NT2/D1 (cell line): Measurements from ENCODE around the gene ANKFN1.

ENCODE experiments used
- SUZ12 ChIP-seq: IDR thresholded peaks from 2 replicates; pipeline ENCODE4 v1.6.1; 2011; ENCODE audit not compliant: insufficient read length, insufficient read depth; ENCODE audit errors: extremely low read depth
- YY1 ChIP-seq: IDR thresholded peaks from 2 replicates; pipeline ENCODE4 v1.6.1; 2011; ENCODE audit not compliant: insufficient read length, insufficient read depth
- ZNF274 ChIP-seq: IDR thresholded peaks from 2 replicates; pipeline ENCODE4 v1.6.1; 2011; ENCODE audit warnings: mild to moderate bottlenecking, low read depth, low read length

DNA sequence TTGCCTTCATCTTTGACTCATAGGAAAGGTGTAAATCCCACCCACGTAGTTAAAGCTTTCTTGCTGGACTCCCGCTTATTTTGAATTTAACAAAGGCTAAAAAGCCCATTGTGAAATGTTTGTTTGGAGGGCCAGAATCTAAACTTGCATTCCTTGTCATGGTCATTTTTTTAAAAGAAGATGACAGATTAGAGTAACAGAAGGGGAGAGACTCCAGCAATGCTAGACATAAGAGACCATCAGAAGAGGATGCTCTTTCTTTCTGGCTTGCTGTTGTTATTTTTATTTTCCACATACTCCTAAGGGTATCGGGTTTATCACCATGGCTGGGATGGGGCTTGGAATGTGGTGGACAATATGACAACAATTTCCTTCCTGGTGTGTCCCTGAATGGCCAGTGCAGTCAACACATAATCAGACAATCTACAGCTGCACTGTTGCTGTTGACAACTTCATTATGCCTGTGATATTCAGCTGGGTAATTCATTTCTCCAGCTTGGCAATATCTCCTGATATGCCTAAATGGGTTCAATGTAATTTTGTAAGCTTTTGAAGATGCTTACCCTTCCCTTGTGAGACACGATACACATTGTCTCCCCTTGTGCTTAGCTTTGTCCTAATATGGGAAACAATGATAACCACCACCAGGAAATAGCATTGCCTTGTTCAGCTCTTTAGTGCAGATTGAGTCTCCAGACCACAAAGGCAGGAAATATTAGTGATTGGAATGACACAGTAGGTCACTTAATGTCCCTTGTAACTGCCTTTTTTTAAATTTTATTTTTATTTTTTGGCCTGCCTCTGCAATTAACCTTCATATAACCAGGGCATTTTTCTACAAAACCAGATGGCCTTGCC, 164.3 kb downstream of the ANKFN1 start:
- TF ChIP-seq YY1 = no peak
- TF ChIP-seq SUZ12 = no peak
- no peak for TF ChIP-seq ZNF274
